Head of caudate nucleus (tissue), 42 donors: ENCODE data around the gene SEMA6D.
A peak's percentile ranks its signal among the peaks of the same experiment; 100 is the strongest.

Experiments used
- DNase-seq, 42 donors: peaks; one replicate each; pipeline versions ENCODE4 v3.0.0 to v3.0.0-alpha.2; 2020 to 2021; ENCODE audit warnings: mixed read lengths in 7 of 42
- intact Hi-C: fragments of 100-400 bp; cut with DNase I; formaldehyde crosslinking; loops from one replicate; pipeline ENCODE4 v1.15.0; 2022

The SEMA6D gene

GRCh38 chr15:47711655-47712054 is 5.7 kb upstream of the SEMA6D start:
- intact Hi-C loops = loop anchor here (10.0 kb wide), 1 partner anchor 623 kb away; the partner anchor contains the start of gene DUT
- DNase-seq = peak in 4 of 42 donors; percentile 45 to 66 (median 54)

DNA sequence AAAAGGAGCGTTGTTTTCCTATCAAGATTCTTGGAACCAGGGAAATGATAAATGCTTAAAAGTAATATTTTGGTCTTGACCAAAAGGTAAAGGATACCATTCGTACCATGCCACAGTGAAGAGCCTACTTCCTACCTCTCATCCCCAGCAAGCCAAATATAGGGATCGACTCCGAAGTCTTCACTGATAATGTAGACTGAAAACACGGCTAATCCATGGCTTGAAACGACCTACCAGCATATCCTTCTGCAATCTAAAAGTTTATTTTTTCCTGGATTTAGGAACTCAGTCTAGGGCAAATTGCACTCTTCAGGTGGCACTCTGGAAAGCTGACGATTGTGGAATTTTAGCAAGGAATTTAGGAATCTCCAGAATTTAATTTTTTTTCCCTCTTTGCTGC is 1.9 kb upstream of the SEMA6D start:
- intact Hi-C loops = loop anchor here (5.0 to 10.0 kb wide), 3 partner anchors 243 to 619 kb away; partner anchors contain the start of gene DUT
- DNase-seq = no peak

DNA sequence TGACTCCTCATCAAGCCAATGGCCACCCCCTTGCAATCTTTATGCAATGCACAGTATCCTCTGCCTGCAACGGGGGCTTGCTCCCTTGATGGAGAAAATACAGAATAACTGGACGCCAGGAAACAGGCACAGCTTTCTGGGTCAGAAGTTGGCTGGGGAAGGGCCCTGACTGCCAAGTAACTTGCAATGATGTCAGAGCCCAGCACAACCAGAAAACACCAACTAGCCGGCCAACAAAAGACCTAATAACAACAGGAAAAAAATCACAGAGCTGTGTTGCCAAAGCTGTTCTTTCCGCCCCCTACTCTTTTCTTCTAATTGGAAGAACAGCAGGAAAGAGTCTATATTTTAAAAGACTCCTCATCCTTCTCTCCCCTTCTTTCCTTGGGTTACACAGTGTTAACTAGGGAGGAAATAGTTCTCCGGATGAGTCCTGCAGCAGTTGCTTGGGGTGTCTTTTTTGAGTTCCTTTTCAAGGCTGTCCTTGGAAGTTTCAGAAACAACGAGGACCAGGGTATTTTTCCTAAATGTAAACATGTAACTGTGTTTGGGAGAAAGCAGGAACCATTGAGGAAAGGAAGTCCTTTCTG is 1.4 kb upstream of the SEMA6D start:
- DNase-seq = peak; percentile 17 to 90 (median 73)
- intact Hi-C loops = loop anchor here (5.0 to 10.0 kb wide), 3 partner anchors 244 to 619 kb away; partner anchors contain the start of gene DUT

DNA sequence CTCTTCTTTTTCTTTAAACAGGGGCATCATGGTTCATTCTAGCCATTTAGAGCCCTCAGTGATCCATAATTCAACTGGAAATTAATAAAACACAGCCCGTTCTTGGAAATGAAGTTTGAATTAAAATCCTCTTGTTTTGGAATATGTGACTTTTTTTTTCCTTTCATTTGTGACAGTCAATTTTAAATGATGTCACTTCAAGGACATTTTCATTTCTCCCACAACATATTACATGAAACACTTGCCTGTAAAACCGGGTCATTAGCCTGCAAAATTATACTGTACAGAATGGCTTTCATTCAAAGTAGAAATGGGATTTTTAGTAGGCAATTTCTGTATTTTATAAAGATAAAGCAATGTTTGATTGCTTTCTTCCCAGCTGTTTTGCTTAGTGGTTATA is 789 bp upstream of the SEMA6D start:
- DNase-seq = no peak
- intact Hi-C loops = loop anchor here (5.0 to 10.0 kb wide), 3 partner anchors 244 to 618 kb away; partner anchors contain the start of gene DUT

GRCh38 chr15:47718497-47719437 is 1.5 kb downstream of the SEMA6D start:
- peak; percentile 35 to 87 (median 62) for DNase-seq
- intact Hi-C loops = loop anchor here (5.0 to 10.0 kb wide), 3 partner anchors 246 to 616 kb away; partner anchors contain the start of gene DUT

DNA sequence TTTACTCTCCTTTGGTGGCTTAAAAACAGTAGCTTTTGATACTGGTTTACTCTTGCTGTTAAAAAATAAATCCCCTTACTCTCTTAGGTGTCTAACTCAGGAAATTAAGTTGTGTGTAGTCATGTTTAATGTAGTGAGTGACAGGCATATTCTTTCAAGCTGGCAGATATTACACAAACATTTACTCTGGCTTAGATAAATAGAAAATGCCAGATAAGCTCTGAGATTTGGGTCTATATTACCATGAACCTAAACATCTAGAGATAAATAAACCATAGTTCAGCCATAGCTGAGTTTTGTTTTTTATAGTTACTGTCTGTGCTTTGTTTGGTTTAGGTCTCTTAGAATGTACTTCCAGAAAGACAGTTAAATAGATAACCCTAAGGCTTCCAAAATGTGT is 2.4 kb downstream of the SEMA6D start:
- intact Hi-C loops = loop anchor here (5.0 to 10.0 kb wide), 3 partner anchors 247 to 615 kb away; partner anchors contain the start of gene DUT
- no peak for DNase-seq

DNA sequence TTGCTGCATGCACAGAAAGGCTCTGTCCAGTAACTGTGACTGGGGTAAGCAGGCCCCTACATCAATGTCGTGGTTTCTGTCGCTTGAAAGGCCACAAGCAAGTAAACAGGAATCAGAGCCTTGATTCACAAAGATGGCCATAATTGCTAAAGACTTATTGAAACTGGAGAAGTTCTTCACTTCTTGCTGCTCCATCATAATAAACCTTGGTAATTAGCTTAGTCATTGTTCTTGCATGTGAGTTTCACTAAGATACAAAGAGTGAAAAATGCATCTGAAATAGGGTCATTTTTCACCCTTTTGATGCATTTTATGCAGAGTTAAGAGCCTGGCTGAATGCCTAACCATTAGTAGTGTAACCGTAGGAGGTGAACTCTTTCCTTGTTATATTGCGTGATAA is 3.2 kb downstream of the SEMA6D start:
- DNase-seq = peak in 1 of 42 donors; percentile 40
- intact Hi-C loops = no loop called here

- intact Hi-C loops = no loop called here
- no peak for DNase-seq
These were observed 4.4 kb downstream of the SEMA6D start for GRCh38 chr15:47721676-47722075.

GRCh38 chr15:47724346-47724745 is 7.0 kb downstream of the SEMA6D start:
- no peak for DNase-seq
- intact Hi-C loops = no loop called here

GRCh38 chr15:47725051-47725450 is 7.7 kb downstream of the SEMA6D start:
- intact Hi-C loops = no loop called here
- no peak for DNase-seq

- DNase-seq = no peak
These were observed 8.6 kb downstream of the SEMA6D start for GRCh38 chr15:47725906-47726305.

GRCh38 chr15:47726399-47726823 is 9.1 kb downstream of the SEMA6D start:
- no peak for DNase-seq
- intact Hi-C loops = no loop called here

More at GRCh38 chr15:47725906-47726305, 8.6 kb downstream of the SEMA6D start:
- intact Hi-C loops = no loop called here

- intact Hi-C loops = no loop called here
These were observed 9.8 kb downstream of the SEMA6D start for GRCh38 chr15:47727137-47727536.

DNA sequence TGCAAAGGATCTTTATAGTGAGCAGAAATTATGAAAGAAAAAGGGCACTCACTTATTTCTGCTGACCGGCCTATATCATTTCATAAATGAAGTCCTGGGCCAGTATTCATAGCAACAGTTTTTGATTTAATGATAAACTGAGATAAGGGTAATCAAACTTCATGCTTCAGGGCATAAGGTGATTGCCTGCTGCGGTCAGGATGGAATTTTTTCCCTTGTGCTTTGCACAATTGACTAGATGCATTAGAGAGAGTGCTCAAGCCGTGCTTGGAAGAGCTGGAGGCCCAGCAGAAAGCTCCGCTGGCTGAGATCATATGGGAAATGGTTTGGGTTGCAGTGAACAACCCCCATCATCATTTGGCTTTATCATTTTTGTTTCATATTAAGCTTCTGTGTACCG is 10.4 kb downstream of the SEMA6D start:
- no peak for DNase-seq
- intact Hi-C loops = no loop called here

More at GRCh38 chr15:47727137-47727536, 9.8 kb downstream of the SEMA6D start:
- no peak for DNase-seq

GRCh38 chr15:47728426-47728825 is 11.1 kb downstream of the SEMA6D start:
- DNase-seq = no peak
- intact Hi-C loops = no loop called here

- DNase-seq = no peak
- intact Hi-C loops = no loop called here
These were observed 11.6 kb downstream of the SEMA6D start for GRCh38 chr15:47728886-47729285.

DNA sequence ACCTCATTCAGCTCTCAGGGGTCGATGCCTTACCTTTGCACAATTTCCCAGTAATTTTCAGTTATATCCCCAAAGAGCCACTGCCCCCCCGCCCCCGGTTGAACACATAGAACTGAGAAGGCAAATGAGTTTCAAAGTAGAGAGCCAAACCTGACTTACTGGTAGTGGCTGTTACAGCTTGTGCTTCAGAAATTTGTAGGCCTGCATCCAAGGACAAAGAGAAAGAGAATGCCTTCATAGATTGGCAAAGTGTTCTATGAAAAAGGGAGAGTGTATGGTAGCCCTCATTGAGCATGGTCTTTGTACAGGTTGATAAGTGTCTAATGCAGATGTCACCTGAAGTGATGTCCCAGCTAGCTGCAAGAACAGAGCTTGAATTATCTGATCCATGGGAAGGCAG is 13.9 kb downstream of the SEMA6D start:
- intact Hi-C loops = no loop called here
- no peak for DNase-seq

DNA sequence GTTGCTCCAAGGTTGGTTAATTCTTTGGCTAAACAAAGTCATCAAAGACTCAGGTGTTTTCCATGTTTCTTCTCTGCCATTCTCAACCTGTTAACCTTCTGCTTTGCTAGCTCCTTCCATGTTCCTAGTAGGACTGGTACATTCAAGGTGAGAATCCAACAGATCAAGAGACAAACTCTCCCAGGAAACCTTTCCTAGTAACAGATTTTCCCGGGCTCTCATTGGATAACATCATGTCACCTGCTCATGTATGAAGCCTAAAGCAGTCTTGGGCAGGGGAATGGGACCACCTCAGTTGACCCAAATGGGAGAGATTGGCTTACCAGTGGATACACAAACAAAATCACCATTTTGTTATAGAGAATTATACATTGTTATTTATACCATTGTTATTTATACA is 14.9 kb downstream of the SEMA6D start:
- intact Hi-C loops = no loop called here
- no peak for DNase-seq

DNA sequence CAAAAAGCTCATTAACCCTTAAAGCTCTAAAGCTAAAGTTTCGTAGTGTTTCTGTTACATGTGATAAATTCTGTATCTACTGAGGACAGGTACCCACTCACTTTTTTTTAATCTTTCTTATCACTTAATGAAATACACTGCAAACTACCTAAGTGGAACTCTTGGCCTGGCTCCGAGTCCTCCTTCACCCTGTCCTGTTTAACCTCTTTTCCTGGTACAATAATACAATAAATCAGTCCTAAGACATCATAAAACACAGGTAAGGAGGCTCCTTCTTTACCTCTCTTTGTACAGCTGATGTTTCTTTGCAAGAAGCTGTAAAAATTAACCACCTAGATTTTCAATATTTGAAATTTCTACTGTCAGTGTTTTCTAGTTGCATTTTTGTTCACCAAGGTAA is 15.8 kb downstream of the SEMA6D start:
- DNase-seq = no peak
- intact Hi-C loops = no loop called here
